Measurements from ENCODE around the gene DCANP1. TPM values are rescaled to one million over a fixed set of nuclear protein-coding genes. Genes with fewer than 3 reads are reported as not detected.

DCANP1 gene
- total and polyA plus RNA-seq, 4 experiments from 2014 or later: not detected

DNA sequence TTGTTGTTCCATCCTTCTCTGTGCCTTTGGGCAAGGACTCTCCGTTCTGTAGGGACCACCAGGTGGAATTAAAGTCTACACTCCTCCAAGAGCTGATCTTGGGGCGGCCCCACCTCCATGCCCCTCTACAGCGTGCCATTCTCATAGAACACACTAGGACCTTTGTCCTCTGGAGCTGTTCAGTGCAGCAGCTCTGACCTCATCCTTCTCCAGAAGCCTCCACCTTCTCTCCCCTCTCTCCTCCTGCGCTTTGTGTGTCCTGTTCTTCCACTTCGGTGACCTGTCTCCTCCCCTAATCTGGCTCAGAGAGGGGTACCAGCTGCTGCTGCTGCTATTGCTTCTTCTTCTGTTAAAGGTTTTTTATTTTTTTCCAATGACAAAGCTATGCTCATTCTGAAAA lies 46.3 kb downstream of the DCANP1 start:
- Mint-ChIP-seq H3K36me3 (peaks cover 0 to 5% of the 10 kb centered on the region in 2 donors), H3K9me3 (peaks cover 0 to 10% (median 3%) of the 10 kb centered on the region in 8 donors), H3K27ac (peak overlapping the region in 5 of 7 donors; percentile 10 to 66 (median 44)), H3K4me1 (peaks cover 14 to 44% (median 27%) of the 10 kb centered on the region in 4 donors), H3K27me3 (peaks cover 1 to 8% of the 10 kb centered on the region in 2 donors), H3K4me3 (peak overlapping the region; percentile 23 to 92 (median 57))
- no peak for DNase-seq
- H3K27me3 ChIP-seq (ENCODE audit: insufficient read depth, low read length): no peaks in the 10 kb centered on the region
- H3K4me3 ChIP-seq (ENCODE audit: low read length in 2 of 2): no peak overlapping the region
- no peak overlapping the region for H3K27ac ChIP-seq (ENCODE audit: low read depth, low read length)
- H3K36me3 ChIP-seq (ENCODE audit: insufficient read depth, low read length): no peaks in the 10 kb centered on the region
- H3K9me3 ChIP-seq (ENCODE audit: control insufficient read depth in 1 of 2, low read length in 2 of 2): no peaks in the 10 kb centered on the region
- peaks cover 30% of the 10 kb centered on the region for H3K4me1 ChIP-seq (ENCODE audit: insufficient read depth, low read length)
- ChIA-PET CTCF (ENCODE audit: partially characterized antibody) (interaction anchor here (1.3 kb wide), 1 partner anchor 25 kb away, joined by 6 read pairs; no protein-coding TSS in a partner anchor), POLR2A (ENCODE audit: partially characterized antibody) (no interaction called here)
- intact Hi-C loops (cut with micrococcal nuclease): no loop called here

DNA sequence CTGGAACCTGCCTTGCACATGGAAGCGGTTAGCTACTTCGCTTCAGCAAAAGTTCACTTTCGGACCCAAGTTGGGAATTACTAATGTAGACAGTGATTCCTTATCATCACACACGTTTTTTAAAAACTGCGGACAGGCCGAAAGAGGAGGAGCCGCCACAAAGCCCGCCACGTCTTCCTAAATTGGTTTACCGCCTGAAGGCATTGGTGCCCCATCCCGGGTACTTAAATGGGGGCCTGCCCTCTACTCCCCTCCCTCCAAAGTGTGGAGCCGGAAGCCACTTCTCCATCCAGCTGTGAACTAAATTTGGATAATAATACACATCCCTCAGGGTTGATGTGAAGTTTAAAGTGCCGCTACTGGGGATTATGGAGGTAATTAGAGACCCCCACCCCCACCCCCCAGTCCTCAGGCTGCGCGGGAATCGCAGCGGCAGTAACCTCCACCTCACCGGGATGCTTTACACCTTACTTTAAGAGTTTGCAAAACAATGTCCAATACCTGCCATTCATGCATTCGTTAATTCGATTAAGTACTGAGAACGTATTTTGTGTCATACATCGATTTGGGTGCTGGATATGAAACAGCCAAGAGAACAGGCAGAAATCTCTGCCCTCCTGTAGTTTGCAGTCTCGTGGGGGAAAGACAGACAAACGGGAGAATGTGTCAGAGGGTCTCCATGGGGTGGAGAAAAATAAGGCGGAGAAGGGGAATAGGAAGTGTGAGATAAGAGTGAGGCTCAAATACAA lies 47.2 kb downstream of the DCANP1 start:
- ChIA-PET POLR2A (ENCODE audit: partially characterized antibody) (interaction anchor here (0.7 kb wide), 1 partner anchor 7 kb away, joined by 4 read pairs; no protein-coding TSS in a partner anchor), CTCF (ENCODE audit: partially characterized antibody) (no interaction called here)
- peaks cover 1 to 6% of the 10 kb centered on the region in 2 donors for H3K27me3 Mint-ChIP-seq
- Histone ChIP-seq H3K36me3 (ENCODE audit: insufficient read depth, low read length) (no peaks in the 10 kb centered on the region), H3K4me3 (ENCODE audit: low read length in 2 of 2) (peak overlapping the region; percentile 49 to 76), H3K9me3 (ENCODE audit: control insufficient read depth in 1 of 2, low read length in 2 of 2) (no peaks in the 10 kb centered on the region), H3K4me1 (ENCODE audit: insufficient read depth, low read length) (peaks cover 39% of the 10 kb centered on the region), H3K27me3 (ENCODE audit: insufficient read depth, low read length) (no peaks in the 10 kb centered on the region), H3K27ac (ENCODE audit: low read depth, low read length) (peak overlapping the region; percentile 64)
- intact Hi-C loops (cut with micrococcal nuclease): no loop called here
- peaks cover 0 to 8% (median 1%) of the 10 kb centered on the region in 8 donors for H3K9me3 Mint-ChIP-seq
- peaks cover 0 to 5% of the 10 kb centered on the region in 2 donors for H3K36me3 Mint-ChIP-seq
- peak overlapping the region; percentile 55 to 92 (median 87) for H3K27ac Mint-ChIP-seq
- H3K4me3 Mint-ChIP-seq: peak overlapping the region; percentile 83 to 92 (median 88)
- H3K4me1 Mint-ChIP-seq: peaks cover 20 to 53% (median 35%) of the 10 kb centered on the region in 4 donors
- DNase-seq: no peak

DNA sequence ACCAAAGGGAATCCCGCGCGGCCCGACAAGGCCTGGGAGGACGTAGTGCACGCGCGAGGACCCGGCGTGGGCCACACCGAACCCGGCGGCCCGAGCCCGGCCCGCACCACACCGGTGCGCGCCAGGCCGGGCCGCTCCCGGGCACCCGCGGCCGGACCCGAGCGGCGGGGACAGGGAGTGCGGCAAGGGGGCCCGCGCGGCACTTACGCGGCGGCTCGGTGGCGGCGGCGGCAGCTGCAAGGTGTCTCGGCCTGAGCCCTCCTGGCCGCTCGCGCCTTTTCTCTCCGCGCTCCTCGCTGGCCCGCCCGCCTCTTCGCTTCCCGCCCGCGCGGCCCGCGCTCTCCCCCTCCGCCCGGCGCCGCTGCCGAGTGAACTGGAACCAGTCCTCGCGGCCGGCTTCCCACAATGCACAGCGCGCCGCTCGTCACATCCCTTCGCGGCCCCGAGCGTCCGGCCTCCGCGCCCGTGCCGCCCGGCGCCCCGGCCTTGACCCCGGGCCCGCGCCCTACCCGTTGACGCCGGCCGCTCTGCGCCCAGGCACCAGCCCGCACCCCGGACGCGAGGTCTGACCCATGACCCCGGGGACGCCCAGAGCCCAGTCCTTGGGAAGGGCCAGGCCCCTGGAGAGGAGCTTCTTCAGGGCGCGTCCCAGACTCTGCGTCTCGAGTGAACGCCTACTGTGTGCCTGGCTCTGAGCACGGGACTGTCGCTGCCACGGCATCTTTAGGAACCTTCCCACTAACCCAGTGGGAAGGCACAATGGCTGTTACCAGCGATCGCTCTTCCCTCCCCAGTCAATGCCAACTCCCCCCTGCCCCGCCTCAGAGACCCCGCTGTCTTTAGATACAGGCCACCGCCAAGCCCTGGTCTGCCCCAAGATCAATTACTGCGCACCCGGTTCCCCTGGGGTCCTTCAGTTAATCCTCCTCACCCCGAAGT lies 48.0 kb downstream of the DCANP1 start, which contains the start of gene MACROH2A1:
TSS of gene MACROH2A1 (minus strand) at position 377 of the 939 bp plus-strand sequence. CDS start 10,138 bp downstream, outside the sequence.
- DNase-seq: peak; percentile 73 to 81 (median 79)
- Mint-ChIP-seq H3K4me1 (peaks cover 26 to 61% (median 42%) of the 10 kb centered on the region in 4 donors), H3K36me3 (peaks cover 5% of the 10 kb centered on the region in 2 donors), H3K9me3 (peaks cover 0 to 2% (median 0%) of the 10 kb centered on the region in 8 donors), H3K27me3 (peaks cover 1 to 6% of the 10 kb centered on the region in 2 donors), H3K27ac (peak within 1 kb of the TSS; percentile 77 to 93 (median 92)), H3K4me3 (peak within 1 kb of the TSS; percentile 87 to 94 (median 89))
- Histone ChIP-seq H3K4me1 (ENCODE audit: insufficient read depth, low read length) (peaks cover 45% of the 10 kb centered on the region), H3K27me3 (ENCODE audit: insufficient read depth, low read length) (no peaks in the 10 kb centered on the region), H3K9me3 (ENCODE audit: control insufficient read depth in 1 of 2, low read length in 2 of 2) (no peaks in the 10 kb centered on the region), H3K36me3 (ENCODE audit: insufficient read depth, low read length) (no peaks in the 10 kb centered on the region), H3K27ac (ENCODE audit: low read depth, low read length) (peak within 1 kb of the TSS; percentile 64), H3K4me3 (ENCODE audit: low read length in 2 of 2) (peak within 1 kb of the TSS; percentile 55 to 76)
- intact Hi-C loops (cut with micrococcal nuclease): no loop called here
- CTCF ChIA-PET (ENCODE audit: partially characterized antibody): no interaction called here
- POLR2A ChIA-PET (ENCODE audit: partially characterized antibody): interaction anchor here (0.7 to 0.8 kb wide), 2 partner anchors 8 to 14 kb away, joined by 3 to 4 read pairs; no protein-coding TSS in a partner anchor

DNA sequence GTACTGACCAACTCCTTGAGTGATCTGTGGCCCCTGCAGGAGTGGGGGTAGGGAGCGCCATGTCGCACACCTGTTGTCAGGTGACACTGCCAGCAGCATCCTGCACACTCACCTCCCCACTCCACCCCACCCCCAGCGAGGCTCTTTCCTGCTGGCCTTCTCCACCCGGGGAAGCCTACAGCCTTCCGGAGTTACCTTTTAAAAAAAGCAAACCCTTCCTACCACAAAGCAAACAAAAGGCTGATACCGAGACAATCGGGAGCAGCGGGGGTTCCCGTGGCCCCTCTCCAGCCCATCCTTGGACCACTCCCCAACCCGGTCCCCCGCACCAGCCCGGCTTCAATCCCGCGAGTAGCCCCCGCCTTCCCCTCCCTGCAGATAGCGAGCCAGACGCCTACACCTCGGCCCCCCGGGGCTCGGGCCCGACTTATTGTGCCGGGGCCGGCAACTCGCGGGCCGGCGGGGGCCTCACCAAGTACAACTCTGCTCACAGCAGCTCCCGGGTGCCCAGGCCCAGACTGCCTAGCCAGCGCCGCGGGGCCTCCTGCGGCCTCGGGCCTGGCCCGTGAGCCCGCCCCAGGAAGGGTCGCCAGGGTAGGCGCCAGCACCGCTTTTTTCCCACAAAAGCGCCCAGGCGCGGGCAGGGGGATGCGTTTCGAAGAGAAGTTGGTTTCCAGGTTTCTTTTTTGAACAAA lies 48.8 kb downstream of the DCANP1 start:
- peaks cover 6 to 9% of the 10 kb centered on the region in 2 donors for H3K36me3 Mint-ChIP-seq
- Histone ChIP-seq H3K27me3 (ENCODE audit: insufficient read depth, low read length) (no peaks in the 10 kb centered on the region), H3K36me3 (ENCODE audit: insufficient read depth, low read length) (no peaks in the 10 kb centered on the region), H3K27ac (ENCODE audit: low read depth, low read length) (peak overlapping the region; percentile 64), H3K9me3 (ENCODE audit: control insufficient read depth in 1 of 2, low read length in 2 of 2) (no peaks in the 10 kb centered on the region), H3K4me1 (ENCODE audit: insufficient read depth, low read length) (peaks cover 53% of the 10 kb centered on the region), H3K4me3 (ENCODE audit: low read length in 2 of 2) (peak overlapping the region; percentile 55 to 76)
- peak overlapping the region; percentile 77 to 93 (median 92) for H3K27ac Mint-ChIP-seq
- peak; percentile 31 to 65 (median 44) for DNase-seq
- H3K4me3 Mint-ChIP-seq: peak overlapping the region; percentile 87 to 94 (median 88)
- POLR2A ChIA-PET (ENCODE audit: partially characterized antibody): interaction anchor here (0.8 kb wide), 1 partner anchor 15 kb away, joined by 3 read pairs; no protein-coding TSS in a partner anchor
- CTCF ChIA-PET (ENCODE audit: partially characterized antibody): no interaction called here
- H3K27me3 Mint-ChIP-seq: no peaks in the 10 kb centered on the region
- H3K4me1 Mint-ChIP-seq: peaks cover 28 to 69% (median 49%) of the 10 kb centered on the region in 4 donors
- intact Hi-C loops (cut with micrococcal nuclease): no loop called here
- H3K9me3 Mint-ChIP-seq: peaks cover 0 to 2% (median 0%) of the 10 kb centered on the region in 8 donors

DNA sequence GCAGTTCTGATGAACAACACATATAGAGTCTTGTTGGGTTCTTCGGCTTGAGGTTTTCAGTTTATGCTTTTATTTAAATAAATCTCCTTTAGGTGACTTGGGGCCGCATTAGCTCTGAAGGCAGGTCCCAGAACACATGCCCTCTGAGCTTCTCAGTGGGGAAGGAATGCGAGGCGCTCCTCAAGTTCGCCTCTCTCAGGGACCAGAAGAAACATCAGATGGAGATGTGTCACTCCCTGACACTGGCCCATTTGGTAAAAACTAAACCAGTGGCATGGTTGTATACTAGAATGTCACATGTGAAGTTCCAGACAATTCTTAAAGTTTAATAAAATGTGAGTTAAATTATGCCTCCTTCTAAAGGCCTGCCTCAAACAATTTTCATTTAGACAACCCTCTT lies 50.1 kb downstream of the DCANP1 start:
- peak overlapping the region; percentile 37 to 94 (median 87) for H3K4me3 Mint-ChIP-seq
- H3K27ac Mint-ChIP-seq: peak overlapping the region in 4 of 7 donors; percentile 22 to 88 (median 73)
- Histone ChIP-seq H3K27me3 (ENCODE audit: insufficient read depth, low read length) (no peaks in the 10 kb centered on the region), H3K9me3 (ENCODE audit: control insufficient read depth in 1 of 2, low read length in 2 of 2) (no peaks in the 10 kb centered on the region), H3K36me3 (ENCODE audit: insufficient read depth, low read length) (no peaks in the 10 kb centered on the region), H3K4me3 (ENCODE audit: low read length in 2 of 2) (no peak overlapping the region), H3K27ac (ENCODE audit: low read depth, low read length) (no peak overlapping the region), H3K4me1 (ENCODE audit: insufficient read depth, low read length) (peaks cover 61% of the 10 kb centered on the region)
- peaks cover 41 to 81% (median 60%) of the 10 kb centered on the region in 4 donors for H3K4me1 Mint-ChIP-seq
- CTCF ChIA-PET (ENCODE audit: partially characterized antibody): no interaction called here
- H3K36me3 Mint-ChIP-seq: peaks cover 15 to 22% of the 10 kb centered on the region in 2 donors
- peaks cover 0 to 2% (median 0%) of the 10 kb centered on the region in 8 donors for H3K9me3 Mint-ChIP-seq
- POLR2A ChIA-PET (ENCODE audit: partially characterized antibody): no interaction called here
- no peaks in the 10 kb centered on the region for H3K27me3 Mint-ChIP-seq
- intact Hi-C loops (cut with micrococcal nuclease): no loop called here
- no peak for DNase-seq

DNA sequence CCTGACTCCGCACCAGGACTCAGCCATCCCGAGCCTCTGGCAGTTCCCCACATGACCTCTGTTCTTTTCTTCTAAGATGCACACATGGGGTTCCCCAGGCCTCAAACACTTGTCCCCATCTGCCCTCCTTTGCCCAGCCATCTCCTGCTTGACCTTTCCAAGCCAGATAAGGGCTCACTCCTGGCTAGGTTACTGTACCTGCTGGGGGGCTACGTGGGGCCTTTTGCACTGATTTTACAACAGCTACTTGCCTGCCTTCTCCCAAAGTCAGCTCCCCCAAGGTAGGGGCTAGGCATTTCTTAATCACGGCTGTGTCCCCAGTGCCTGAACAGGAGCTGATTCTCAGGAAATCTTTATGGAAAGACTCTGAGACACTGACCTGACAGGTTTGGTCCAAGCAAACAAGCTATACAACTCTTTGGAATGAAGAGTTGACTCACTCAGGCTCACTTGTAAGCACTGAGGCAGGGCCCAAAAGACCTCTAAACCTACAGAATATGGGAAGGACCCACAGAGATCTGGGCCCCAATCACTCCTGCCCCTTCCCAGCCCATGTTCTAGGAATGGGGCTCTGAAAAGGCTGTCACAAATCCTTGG lies 50.6 kb downstream of the DCANP1 start:
- CTCF ChIA-PET (ENCODE audit: partially characterized antibody): no interaction called here
- no peaks in the 10 kb centered on the region for H3K9me3 ChIP-seq (ENCODE audit: control insufficient read depth in 1 of 2, low read length in 2 of 2)
- H3K4me3 ChIP-seq (ENCODE audit: low read length in 2 of 2): no peak overlapping the region
- H3K27me3 ChIP-seq (ENCODE audit: insufficient read depth, low read length): no peaks in the 10 kb centered on the region
- no peak overlapping the region for H3K27ac ChIP-seq (ENCODE audit: low read depth, low read length)
- Mint-ChIP-seq H3K36me3 (peaks cover 20 to 27% of the 10 kb centered on the region in 2 donors), H3K4me3 (peak overlapping the region in 2 of 8 donors; percentile 27 to 87), H3K27ac (peak overlapping the region in 2 of 7 donors; percentile 25 to 88), H3K4me1 (peaks cover 46 to 87% (median 65%) of the 10 kb centered on the region in 4 donors), H3K9me3 (peaks cover 0 to 2% (median 0%) of the 10 kb centered on the region in 8 donors), H3K27me3 (no peaks in the 10 kb centered on the region)
- H3K4me1 ChIP-seq (ENCODE audit: insufficient read depth, low read length): peaks cover 65% of the 10 kb centered on the region
- intact Hi-C loops (cut with micrococcal nuclease): no loop called here
- no peaks in the 10 kb centered on the region for H3K36me3 ChIP-seq (ENCODE audit: insufficient read depth, low read length)
- no peak for DNase-seq
- POLR2A ChIA-PET (ENCODE audit: partially characterized antibody): no interaction called here
